ENCODE results near the gene MROH2A. TPM values are rescaled to one million over a fixed set of nuclear protein-coding genes. Genes with fewer than 3 reads are reported as not detected.

MROH2A gene
- total RNA-seq, 1 experiment from 2014 or later = not detected

DNA sequence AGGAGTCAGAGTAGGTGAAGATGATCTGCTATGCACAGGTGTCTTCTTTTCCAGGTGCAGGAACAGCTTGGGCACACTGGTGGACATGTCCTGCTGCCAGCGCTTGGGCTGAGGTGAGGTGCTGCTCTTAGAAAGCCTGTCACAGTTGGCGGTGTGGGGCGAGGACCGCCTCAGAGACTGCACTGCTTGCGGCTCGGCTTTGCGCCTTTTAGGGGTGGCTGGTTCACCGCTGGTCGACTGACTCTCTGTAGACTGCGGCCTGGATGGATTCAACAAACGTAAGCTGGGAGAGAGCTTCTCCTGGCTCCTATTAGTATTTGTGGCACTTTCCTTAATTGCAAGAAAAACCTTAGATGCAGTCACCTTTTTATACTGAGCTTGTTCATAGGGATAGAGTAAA, 88.3 kb downstream of the MROH2A start:
- Mint-ChIP-seq H3K4me1 (peaks cover 28% of the 10 kb centered on the region), H3K36me3 (peaks cover 35% of the 10 kb centered on the region), H3K27ac (no peak overlapping the region), H3K4me3 (no peak overlapping the region), H3K9me3 (peaks cover 27% of the 10 kb centered on the region), H3K27me3 (ENCODE audit: low read depth) (peaks cover 25% of the 10 kb centered on the region)
- DNase-seq (ENCODE audit: low spot score) = no peak
- CTCF ChIA-PET = interaction anchor here (2.3 kb wide), 1 partner anchor 9 kb away, joined by 7 read pairs; no protein-coding TSS in a partner anchor
- POLR2A ChIA-PET = no interaction called here
- no peak for ATAC-seq
- no peak for TF ChIP-seq TCF7 (CRISPR knock-in tag; IDR thresholded peaks at IDR 0.05; ENCODE audit: low read depth)
- no peak for TF ChIP-seq MYBL2 (CRISPR knock-in tag; IDR thresholded peaks at IDR 0.05)
- no peak for TF ChIP-seq SOX15 (CRISPR knock-in tag; IDR thresholded peaks at IDR 0.05)
- TF ChIP-seq ZNF396 (CRISPR knock-in tag; IDR thresholded peaks at IDR 0.05; ENCODE audit: borderline replicate concordance) = no peak
- TF ChIP-seq ZNF416 (CRISPR knock-in tag; IDR thresholded peaks at IDR 0.05) = no peak
- no peak for TF ChIP-seq ESRRA (CRISPR knock-in tag; IDR thresholded peaks at IDR 0.05; ENCODE audit: borderline replicate concordance)
- TF ChIP-seq, protein P1, sequence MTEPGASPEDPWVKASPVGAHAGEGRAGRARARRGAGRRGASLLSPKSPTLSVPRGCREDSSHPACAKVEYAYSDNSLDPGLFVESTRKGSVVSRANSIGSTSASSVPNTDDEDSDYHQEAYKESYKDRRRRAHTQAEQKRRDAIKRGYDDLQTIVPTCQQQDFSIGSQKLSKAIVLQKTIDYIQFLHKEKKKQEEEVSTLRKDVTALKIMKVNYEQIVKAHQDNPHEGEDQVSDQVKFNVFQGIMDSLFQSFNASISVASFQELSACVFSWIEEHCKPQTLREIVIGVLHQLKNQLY (CRISPR knock-in tag; IDR thresholded peaks at IDR 0.05) = no peak

DNA sequence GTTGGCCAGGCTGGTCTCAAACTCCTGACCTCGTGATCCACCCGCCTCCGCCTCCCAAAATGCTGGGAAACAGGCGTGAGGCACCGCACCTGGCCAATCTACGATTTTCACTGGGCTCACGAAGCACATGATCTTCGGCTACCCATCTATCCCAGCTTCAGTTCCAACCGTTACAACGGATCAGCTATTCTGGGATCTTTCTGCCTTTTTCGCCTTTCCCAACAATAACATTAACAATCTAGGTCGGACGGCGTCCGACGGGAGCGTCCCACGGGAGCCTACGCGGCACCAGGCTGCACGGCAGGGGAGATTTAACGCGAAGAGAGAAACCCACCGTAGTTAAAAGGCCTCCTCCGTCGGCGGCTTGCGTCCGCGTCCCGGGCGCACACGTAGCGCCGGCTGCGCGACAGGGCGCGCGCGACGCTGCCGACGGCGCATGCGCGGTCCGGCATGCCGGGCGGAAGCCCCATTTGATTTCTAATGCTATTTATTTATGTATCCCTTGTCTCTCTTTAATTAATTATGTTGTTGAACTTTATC, 89.9 kb downstream of the MROH2A start, which contains the start of gene MSL3B:
Gene MSL3B, minus strand, starts transcription at position 394 of the 540 bp plus-strand sequence.
- Mint-ChIP-seq H3K36me3 (peaks cover 22% of the 10 kb centered on the region), H3K4me3 (peak within 1 kb of the TSS; percentile 82), H3K27me3 (ENCODE audit: low read depth) (peaks cover 38% of the 10 kb centered on the region), H3K27ac (peak within 1 kb of the TSS; percentile 87), H3K9me3 (peaks cover 13% of the 10 kb centered on the region), H3K4me1 (peaks cover 14% of the 10 kb centered on the region)
- DNase-seq (ENCODE audit: low spot score) = peak; percentile 31
- ATAC-seq = peak; percentile 75
- POLR2A ChIA-PET = no interaction called here
- CTCF ChIA-PET = interaction anchor here (0.9 to 2.3 kb wide), 3 partner anchors 11 to 60 kb away, joined by 3 to 7 read pairs (median 3); no protein-coding TSS in a partner anchor
- TF ChIP-seq JAZF1 (CRISPR knock-in tag; IDR thresholded peaks at IDR 0.05) (no peak), RORB (CRISPR knock-in tag; IDR thresholded peaks at IDR 0.05) (no peak), GRHL2 (CRISPR knock-in tag; IDR thresholded peaks at IDR 0.05; ENCODE audit: insufficient replicate concordance, severe bottlenecking) (no peak), ELF4 (CRISPR knock-in tag; IDR thresholded peaks at IDR 0.05; ENCODE audit: low read depth) (no peak), KAT7 (CRISPR knock-in tag; IDR thresholded peaks at IDR 0.05; ENCODE audit: borderline replicate concordance) (no peak), FOXK1 (CRISPR knock-in tag; IDR thresholded peaks at IDR 0.05) (peak; percentile 50; the same call in 1 of the 2 replicates), TEAD1 (CRISPR knock-in tag; IDR thresholded peaks at IDR 0.05) (peak; percentile 40; the same call in 1 of the 2 replicates), ZNF232 (CRISPR knock-in tag; IDR thresholded peaks at IDR 0.05) (no peak), FOXP1 (CRISPR knock-in tag; IDR thresholded peaks at IDR 0.05; ENCODE audit: borderline replicate concordance) (peak; percentile 81; the same call in 1 of the 2 replicates), SOX15 (CRISPR knock-in tag; IDR thresholded peaks at IDR 0.05) (no peak), ETV6 (CRISPR knock-in tag; IDR thresholded peaks at IDR 0.05) (peak; percentile 83), EMX1 (CRISPR knock-in tag; IDR thresholded peaks at IDR 0.05) (no peak), GTF2I (CRISPR knock-in tag; conservative IDR thresholded peaks at IDR 0.05) (no peak), CBFB (CRISPR knock-in tag; IDR thresholded peaks at IDR 0.05; ENCODE audit: low read depth) (no peak), MYBL2 (CRISPR knock-in tag; IDR thresholded peaks at IDR 0.05) (no peak), TP53 (CRISPR knock-in tag; IDR thresholded peaks at IDR 0.05) (no peak)
- TF ChIP-seq, protein P2, sequence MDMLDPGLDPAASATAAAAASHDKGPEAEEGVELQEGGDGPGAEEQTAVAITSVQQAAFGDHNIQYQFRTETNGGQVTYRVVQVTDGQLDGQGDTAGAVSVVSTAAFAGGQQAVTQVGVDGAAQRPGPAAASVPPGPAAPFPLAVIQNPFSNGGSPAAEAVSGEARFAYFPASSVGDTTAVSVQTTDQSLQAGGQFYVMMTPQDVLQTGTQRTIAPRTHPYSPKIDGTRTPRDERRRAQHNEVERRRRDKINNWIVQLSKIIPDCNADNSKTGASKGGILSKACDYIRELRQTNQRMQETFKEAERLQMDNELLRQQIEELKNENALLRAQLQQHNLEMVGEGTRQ (CRISPR knock-in tag; IDR thresholded peaks at IDR 0.05) = peak; percentile 56
- TF ChIP-seq, protein P3, sequence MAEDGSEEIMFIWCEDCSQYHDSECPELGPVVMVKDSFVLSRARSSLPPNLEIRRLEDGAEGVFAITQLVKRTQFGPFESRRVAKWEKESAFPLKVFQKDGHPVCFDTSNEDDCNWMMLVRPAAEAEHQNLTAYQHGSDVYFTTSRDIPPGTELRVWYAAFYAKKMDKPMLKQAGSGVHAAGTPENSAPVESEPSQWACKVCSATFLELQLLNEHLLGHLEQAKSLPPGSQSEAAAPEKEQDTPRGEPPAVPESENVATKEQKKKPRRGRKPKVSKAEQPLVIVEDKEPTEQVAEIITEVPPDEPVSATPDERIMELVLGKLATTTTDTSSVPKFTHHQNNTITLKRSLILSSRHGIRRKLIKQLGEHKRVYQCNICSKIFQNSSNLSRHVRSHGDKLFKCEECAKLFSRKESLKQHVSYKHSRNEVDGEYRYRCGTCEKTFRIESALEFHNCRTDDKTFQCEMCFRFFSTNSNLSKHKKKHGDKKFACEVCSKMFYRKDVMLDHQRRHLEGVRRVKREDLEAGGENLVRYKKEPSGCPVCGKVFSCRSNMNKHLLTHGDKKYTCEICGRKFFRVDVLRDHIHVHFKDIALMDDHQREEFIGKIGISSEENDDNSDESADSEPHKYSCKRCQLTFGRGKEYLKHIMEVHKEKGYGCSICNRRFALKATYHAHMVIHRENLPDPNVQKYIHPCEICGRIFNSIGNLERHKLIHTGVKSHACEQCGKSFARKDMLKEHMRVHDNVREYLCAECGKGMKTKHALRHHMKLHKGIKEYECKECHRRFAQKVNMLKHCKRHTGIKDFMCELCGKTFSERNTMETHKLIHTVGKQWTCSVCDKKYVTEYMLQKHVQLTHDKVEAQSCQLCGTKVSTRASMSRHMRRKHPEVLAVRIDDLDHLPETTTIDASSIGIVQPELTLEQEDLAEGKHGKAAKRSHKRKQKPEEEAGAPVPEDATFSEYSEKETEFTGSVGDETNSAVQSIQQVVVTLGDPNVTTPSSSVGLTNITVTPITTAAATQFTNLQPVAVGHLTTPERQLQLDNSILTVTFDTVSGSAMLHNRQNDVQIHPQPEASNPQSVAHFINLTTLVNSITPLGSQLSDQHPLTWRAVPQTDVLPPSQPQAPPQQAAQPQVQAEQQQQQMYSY (CRISPR knock-in tag; IDR thresholded peaks at IDR 0.05) = no peak
- TF ChIP-seq, protein P4, sequence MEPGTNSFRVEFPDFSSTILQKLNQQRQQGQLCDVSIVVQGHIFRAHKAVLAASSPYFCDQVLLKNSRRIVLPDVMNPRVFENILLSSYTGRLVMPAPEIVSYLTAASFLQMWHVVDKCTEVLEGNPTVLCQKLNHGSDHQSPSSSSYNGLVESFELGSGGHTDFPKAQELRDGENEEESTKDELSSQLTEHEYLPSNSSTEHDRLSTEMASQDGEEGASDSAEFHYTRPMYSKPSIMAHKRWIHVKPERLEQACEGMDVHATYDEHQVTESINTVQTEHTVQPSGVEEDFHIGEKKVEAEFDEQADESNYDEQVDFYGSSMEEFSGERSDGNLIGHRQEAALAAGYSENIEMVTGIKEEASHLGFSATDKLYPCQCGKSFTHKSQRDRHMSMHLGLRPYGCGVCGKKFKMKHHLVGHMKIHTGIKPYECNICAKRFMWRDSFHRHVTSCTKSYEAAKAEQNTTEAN (CRISPR knock-in tag; IDR thresholded peaks at IDR 0.05) = no peak
- TF ChIP-seq, protein P5, sequence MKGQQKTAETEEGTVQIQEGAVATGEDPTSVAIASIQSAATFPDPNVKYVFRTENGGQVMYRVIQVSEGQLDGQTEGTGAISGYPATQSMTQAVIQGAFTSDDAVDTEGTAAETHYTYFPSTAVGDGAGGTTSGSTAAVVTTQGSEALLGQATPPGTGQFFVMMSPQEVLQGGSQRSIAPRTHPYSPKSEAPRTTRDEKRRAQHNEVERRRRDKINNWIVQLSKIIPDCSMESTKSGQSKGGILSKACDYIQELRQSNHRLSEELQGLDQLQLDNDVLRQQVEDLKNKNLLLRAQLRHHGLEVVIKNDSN (CRISPR knock-in tag; IDR thresholded peaks at IDR 0.05) = peak; percentile 70
- TF ChIP-seq, protein P6, sequence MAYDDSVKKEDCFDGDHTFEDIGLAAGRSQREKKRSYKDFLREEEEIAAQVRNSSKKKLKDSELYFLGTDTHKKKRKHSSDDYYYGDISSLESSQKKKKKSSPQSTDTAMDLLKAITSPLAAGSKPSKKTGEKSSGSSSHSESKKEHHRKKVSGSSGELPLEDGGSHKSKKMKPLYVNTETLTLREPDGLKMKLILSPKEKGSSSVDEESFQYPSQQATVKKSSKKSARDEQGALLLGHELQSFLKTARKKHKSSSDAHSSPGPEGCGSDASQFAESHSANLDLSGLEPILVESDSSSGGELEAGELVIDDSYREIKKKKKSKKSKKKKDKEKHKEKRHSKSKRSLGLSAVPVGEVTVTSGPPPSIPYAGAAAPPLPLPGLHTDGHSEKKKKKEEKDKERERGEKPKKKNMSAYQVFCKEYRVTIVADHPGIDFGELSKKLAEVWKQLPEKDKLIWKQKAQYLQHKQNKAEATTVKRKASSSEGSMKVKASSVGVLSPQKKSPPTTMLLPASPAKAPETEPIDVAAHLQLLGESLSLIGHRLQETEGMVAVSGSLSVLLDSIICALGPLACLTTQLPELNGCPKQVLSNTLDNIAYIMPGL (CRISPR knock-in tag; IDR thresholded peaks at IDR 0.05) = no peak
- TF ChIP-seq, protein P1 (CRISPR knock-in tag; IDR thresholded peaks at IDR 0.05) = no peak
